ENCODE measurements around the gene PNKP. TPM values are rescaled to one million over a fixed set of nuclear protein-coding genes. Genes with fewer than 3 reads are reported as not detected.

The PNKP gene
- total RNA-seq, 2 donors from 2014 or later = 29.2 to 32.5 TPM

- Histone ChIP-seq H3K27me3 (no peaks in the 10 kb centered on the region), H3K4me3 (peak within 1 kb of the TSS; percentile 65), H3K36me3 (no peaks in the 10 kb centered on the region), H3K9me3 (no peaks in the 10 kb centered on the region), H3K4me1 (peaks cover 0 to 35% of the 10 kb centered on the region in 2 donors), H3K27ac (peak within 1 kb of the TSS; percentile 85 to 88)
- peak; percentile 99 for DNase-seq (ENCODE audit: low spot score)
- peak in 1 of 2 donors; percentile 48 for TF ChIP-seq CTCF (IDR thresholded peaks at IDR 0.05)
Measured at GRCh38 chr19:49812997-49813861, 54.1 kb downstream of the PNKP start, which contains the start of gene FUZ. Gene FUZ, minus strand, starts transcription at chr19:49813292. Its CDS starts 186 bp downstream, at chr19:49813106.

GRCh38 chr19:49812452-49812996 is 54.9 kb downstream of the PNKP start:
- no peaks in the 10 kb centered on the region for H3K27me3 ChIP-seq
- no peak for TF ChIP-seq CTCF (IDR thresholded peaks at IDR 0.05)

GRCh38 chr19:49811328-49811727 is 56.0 kb downstream of the PNKP start:
- peaks cover 12% of the 10 kb centered on the region for H3K36me3 ChIP-seq
- H3K9me3 ChIP-seq = no peaks in the 10 kb centered on the region
- H3K4me1 ChIP-seq = peaks cover 0 to 29% of the 10 kb centered on the region in 2 donors
- H3K27ac ChIP-seq = no peak overlapping the region
- no peak overlapping the region for H3K4me3 ChIP-seq
- no peak for DNase-seq (ENCODE audit: low spot score)
- no peaks in the 10 kb centered on the region for H3K27me3 ChIP-seq
- TF ChIP-seq CTCF (IDR thresholded peaks at IDR 0.05) = no peak

More at GRCh38 chr19:49812452-49812996, 54.9 kb downstream of the PNKP start:
- Histone ChIP-seq H3K36me3 (peaks cover under 1% of the 10 kb centered on the region), H3K27ac (peak overlapping the region; percentile 85 to 88), H3K9me3 (no peaks in the 10 kb centered on the region), H3K4me3 (peak overlapping the region; percentile 65), H3K4me1 (peaks cover 0 to 36% of the 10 kb centered on the region in 2 donors)
- DNase-seq (ENCODE audit: low spot score) = no peak

Small RNA genes lying within 50 kb of the gene (microRNA-seq; reads per million reads assigned to microRNA genes)
- 0 to 0.71 reads per million in 2 donors for gene MIR4749 (ENCODE audit: borderline number of aligned reads in 2 of 2, borderline replicate concordance in 1 of 2)
- gene MIR4750 (ENCODE audit: borderline number of aligned reads in 2 of 2, borderline replicate concordance in 1 of 2) = 0.71 to 1.4 reads per million in 2 donors
- 0 reads per million in 2 donors for gene MIR6800 (ENCODE audit: borderline number of aligned reads in 2 of 2, borderline replicate concordance in 1 of 2)

Other genes starting within 250 kb of the PNKP start
- 10 to 100 TPM; 60.9 to 83.5 TPM for gene RRAS, start 227.4 kb downstream of the PNKP start, total RNA-seq
- 10 to 100 TPM; 14.3 to 22.3 TPM for gene SCAF1, start 225.4 kb downstream of the PNKP start, total RNA-seq
- 10 to 100 TPM; 33.2 to 34.0 TPM for gene IRF3, start 201.7 kb downstream of the PNKP start, total RNA-seq
- 1 to 10 TPM; 5.7 to 6.5 TPM for gene BCL2L12, start 201.6 kb downstream of the PNKP start, total RNA-seq
- 100 to 1,000 TPM; 187 to 192 TPM for gene PRMT1, start 190.3 kb downstream of the PNKP start, total RNA-seq
- gene ADM5, start 178.0 kb downstream of the PNKP start, total RNA-seq = under 1 TPM in 1 of 2 donors, not detected in 1; 0.43 TPM
- 1 to 10 TPM; 1.2 to 2.8 TPM for gene CPT1C, start 176.5 kb downstream of the PNKP start, total RNA-seq
- under 1 TPM; 0.28 to 0.96 TPM for gene TSKS, start 104.3 kb downstream of the PNKP start, total RNA-seq
- gene AP2A1, start 100.6 kb downstream of the PNKP start, total RNA-seq = 10 to 100 TPM; 72.5 to 97.3 TPM
- 10 to 100 TPM; 18.5 to 22.5 TPM for gene FUZ, start 54.3 kb downstream of the PNKP start, total RNA-seq
- 10 to 100 TPM; 31.1 to 54.0 TPM for gene MED25, start 49.3 kb downstream of the PNKP start, total RNA-seq
- gene PTOV1, start 16.4 kb downstream of the PNKP start, total RNA-seq = 10 to 100 TPM; 64.6 to 81.0 TPM
- gene AKT1S1, start 9.8 kb upstream of the PNKP start, total RNA-seq = 10 to 100 TPM; 20.6 to 25.8 TPM
- 10 to 100 TPM; 20.4 to 27.5 TPM for gene TBC1D17, start 10.1 kb upstream of the PNKP start, total RNA-seq
- gene IL4I1, start 29.3 kb upstream of the PNKP start, total RNA-seq = under 1 TPM in 1 of 2 donors, not detected in 1; 0.43 TPM
- 1 to 10 TPM; 3.8 to 5.9 TPM for gene ATF5, start 61.6 kb upstream of the PNKP start, total RNA-seq
- 10 to 100 TPM; 23.5 to 32.6 TPM for gene NUP62, start 61.9 kb upstream of the PNKP start, total RNA-seq
- 1 to 10 TPM in 1 of 2 donors, under 1 TPM in 1; 0.19 to 2.2 TPM for gene SIGLEC11, start 93.6 kb upstream of the PNKP start, total RNA-seq
- 10 to 100 TPM; 20.5 to 25.5 TPM for gene VRK3, start 157.8 kb upstream of the PNKP start, total RNA-seq
- 1 to 10 TPM; 2.3 to 4.2 TPM for gene ZNF473, start 158.4 kb upstream of the PNKP start, total RNA-seq

Data from right atrium auricular region (tissue), 2 donors.